GM06990 (cell line): Measurements from ENCODE around the gene SPATA13.

Experiments used
- DNase-seq: peaks from one replicate; pipeline ENCODE4 v3.0.0-alpha.2; 2011; ENCODE audit not compliant: insufficient read length; ENCODE audit errors: extremely low read depth
- H3K27me3 ChIP-seq: replicated peaks from 2 replicates; pipeline ENCODE4 v1.6.0; 2011; ENCODE audit warnings: low read length; ENCODE audit not compliant: control insufficient read depth, insufficient read depth
- H3K36me3 ChIP-seq: 2 replicates; pipeline ENCODE4 v1.5.1; 2011; ENCODE audit warnings: low read length; ENCODE audit not compliant: control insufficient read depth, insufficient read depth
- H3K4me3 ChIP-seq: replicated peaks from 2 replicates; pipeline ENCODE4 v1.5.1; 2011; ENCODE audit warnings: low read depth, mild to moderate bottlenecking, control low read depth, low read length
- TF ChIP-seq, protein P1 (sequence below): IDR thresholded peaks from 2 replicates; pipeline ENCODE4 v1.5.1; 2011; ENCODE audit warnings: low read length, control low read depth, mild to moderate bottlenecking, inconsistent platforms; ENCODE audit not compliant: insufficient read depth, poor library complexity, severe bottlenecking

Gene SPATA13

DNA sequence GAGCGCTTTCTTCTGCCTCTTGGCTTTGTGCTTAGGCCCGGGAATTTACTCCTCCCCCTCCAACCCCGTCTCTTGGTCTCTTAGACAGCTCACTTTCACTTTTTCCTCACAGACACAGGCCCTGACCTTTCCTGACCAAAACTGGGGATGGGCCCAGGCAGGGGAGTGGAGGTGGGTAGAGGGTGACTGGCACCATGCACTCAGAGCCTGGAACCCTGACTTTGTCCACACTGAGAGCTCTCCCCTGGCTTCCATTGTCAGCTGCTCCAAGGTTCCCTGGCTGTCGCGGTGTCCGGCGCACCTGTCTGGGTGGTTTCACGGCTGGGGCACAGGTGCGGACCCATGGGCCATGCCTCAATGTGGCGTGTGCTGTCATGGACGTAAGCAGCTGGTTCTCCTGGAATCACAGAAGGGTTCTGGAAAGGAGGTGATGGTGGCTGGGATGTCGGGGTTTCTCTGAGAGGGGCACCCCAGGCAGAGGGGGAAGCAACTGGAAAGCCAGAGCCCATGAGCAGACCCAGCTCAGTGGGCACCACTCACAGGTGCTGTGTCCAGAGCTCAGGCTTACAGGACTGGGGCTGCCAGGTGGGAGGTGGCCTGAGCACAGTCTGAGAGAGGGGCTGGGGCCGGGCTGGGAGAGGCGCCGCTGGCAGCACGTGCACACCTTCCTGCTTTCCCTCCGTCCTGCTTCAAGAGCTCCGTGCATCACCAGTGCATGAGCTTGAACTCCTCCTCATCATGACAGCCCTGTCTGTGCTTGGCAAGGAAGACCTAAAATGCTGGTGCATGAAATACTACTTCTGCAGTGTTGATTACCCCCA lies 120.9 kb downstream of the SPATA13 start:
- no peaks in the 10 kb centered on the region for H3K27me3 ChIP-seq
- DNase-seq, result no peak
- TF ChIP-seq, protein P1, sequence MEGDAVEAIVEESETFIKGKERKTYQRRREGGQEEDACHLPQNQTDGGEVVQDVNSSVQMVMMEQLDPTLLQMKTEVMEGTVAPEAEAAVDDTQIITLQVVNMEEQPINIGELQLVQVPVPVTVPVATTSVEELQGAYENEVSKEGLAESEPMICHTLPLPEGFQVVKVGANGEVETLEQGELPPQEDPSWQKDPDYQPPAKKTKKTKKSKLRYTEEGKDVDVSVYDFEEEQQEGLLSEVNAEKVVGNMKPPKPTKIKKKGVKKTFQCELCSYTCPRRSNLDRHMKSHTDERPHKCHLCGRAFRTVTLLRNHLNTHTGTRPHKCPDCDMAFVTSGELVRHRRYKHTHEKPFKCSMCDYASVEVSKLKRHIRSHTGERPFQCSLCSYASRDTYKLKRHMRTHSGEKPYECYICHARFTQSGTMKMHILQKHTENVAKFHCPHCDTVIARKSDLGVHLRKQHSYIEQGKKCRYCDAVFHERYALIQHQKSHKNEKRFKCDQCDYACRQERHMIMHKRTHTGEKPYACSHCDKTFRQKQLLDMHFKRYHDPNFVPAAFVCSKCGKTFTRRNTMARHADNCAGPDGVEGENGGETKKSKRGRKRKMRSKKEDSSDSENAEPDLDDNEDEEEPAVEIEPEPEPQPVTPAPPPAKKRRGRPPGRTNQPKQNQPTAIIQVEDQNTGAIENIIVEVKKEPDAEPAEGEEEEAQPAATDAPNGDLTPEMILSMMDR, result no peak
- H3K4me3 ChIP-seq, result no peak overlapping the region
- peaks cover 11% of the 10 kb centered on the region for H3K36me3 ChIP-seq

DNA sequence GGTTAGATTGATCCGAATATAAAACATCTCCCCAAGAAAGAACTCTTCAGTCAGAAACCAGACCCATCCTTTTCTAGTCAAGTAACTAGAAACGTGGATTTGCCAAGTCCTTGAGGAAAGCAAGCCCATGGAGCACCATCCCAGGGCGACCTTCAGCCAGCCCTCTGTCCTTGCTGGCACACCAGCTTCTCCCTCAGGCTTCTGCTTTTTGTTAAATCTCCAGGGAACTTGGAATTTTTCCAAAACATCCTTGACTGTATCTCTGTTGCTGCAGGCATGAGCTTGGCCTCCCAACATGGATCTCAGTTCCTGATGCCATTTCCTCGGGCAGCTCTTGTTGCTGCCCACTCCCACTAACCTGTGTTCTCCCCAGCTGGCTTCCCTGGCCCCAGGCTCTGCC lies 121.7 kb downstream of the SPATA13 start:
- no peak for DNase-seq
- H3K4me3 ChIP-seq, result no peak overlapping the region
- H3K36me3 ChIP-seq, result peaks cover 13% of the 10 kb centered on the region
- H3K27me3 ChIP-seq, result no peaks in the 10 kb centered on the region
- TF ChIP-seq, protein P1, result no peak

DNA sequence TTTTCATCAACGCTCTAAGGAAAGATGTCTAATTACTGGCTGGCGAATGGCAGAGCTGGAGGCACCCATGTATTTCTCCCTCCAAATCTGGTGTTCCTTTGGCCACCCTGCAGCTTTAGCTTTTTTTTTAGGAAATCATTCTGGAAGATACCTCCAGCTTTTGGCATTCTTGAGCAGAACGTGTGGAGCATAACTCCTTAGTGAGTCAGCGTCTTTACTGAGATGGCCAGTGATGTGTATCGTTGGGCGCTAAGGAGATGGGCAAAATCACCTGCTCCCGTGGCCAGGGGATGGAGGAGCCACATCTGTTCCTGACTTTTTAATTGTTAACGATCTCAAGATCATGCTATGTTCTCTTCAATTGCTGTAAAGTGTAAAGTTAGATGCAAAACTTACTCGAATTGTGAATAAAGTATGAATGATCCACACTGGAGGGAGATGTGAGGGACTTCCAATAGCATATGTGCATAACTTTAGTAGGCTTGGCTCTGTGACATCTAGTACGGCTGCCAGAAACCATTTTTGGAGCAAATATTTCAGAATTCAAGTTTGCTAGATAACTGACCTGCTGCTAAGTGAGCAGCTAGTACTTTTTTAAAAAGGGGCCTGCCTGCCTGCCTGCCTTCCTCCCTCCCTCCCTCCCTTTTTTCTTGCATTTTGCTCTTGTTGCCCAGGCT lies 124.5 kb downstream of the SPATA13 start:
- TF ChIP-seq, protein P1, result no peak
- Histone ChIP-seq H3K27me3 (no peaks in the 10 kb centered on the region), H3K4me3 (no peak overlapping the region), H3K36me3 (peaks cover 16% of the 10 kb centered on the region)
- no peak for DNase-seq

DNA sequence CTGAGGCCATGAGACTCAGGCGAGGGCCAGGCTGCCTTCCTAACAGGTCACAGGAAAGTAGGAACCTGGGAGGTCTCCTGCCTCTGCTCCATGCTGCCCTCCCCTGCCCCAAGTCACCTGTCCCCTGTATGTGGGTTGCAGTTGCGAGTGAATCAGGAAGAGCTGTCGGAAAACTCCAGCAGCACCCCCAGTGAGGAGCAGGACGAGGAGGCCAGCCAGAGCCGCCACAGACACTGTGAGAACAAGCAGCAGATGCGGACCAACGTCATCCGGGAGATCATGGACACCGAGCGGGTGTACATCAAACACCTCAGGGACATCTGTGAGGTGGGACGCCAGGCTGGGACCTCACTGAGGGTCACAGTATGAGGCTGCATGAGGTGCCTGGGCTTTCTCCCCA lies 126.1 kb downstream of the SPATA13 start:
- peaks cover 21% of the 10 kb centered on the region for H3K36me3 ChIP-seq
- H3K27me3 ChIP-seq, result no peaks in the 10 kb centered on the region
- DNase-seq, result no peak
- H3K4me3 ChIP-seq, result no peak overlapping the region
- TF ChIP-seq, protein P1, result no peak

- H3K4me3 ChIP-seq, result no peak overlapping the region
- peaks cover 24% of the 10 kb centered on the region for H3K36me3 ChIP-seq
- DNase-seq, result no peak
- TF ChIP-seq, protein P1, result no peak
- no peaks in the 10 kb centered on the region for H3K27me3 ChIP-seq
These were observed 127.3 kb downstream of the SPATA13 start for GRCh38 chr13:24287748-24288287.
